Measurements from ENCODE around the gene HIF1A.
A peak's percentile ranks its signal among the peaks of the same experiment; 100 is the strongest.
"Not testable (repeated sequence)": the region's sequence is repeated elsewhere in the genome, so short reads cannot be mapped to it uniquely, and the experiment has no call there.

The HIF1A gene

GRCh38 chr14:61675291-61675690 lies 20.0 kb upstream of the HIF1A start:
- no peak for DNase-seq

GRCh38 chr14:61677479-61677878 lies 17.8 kb upstream of the HIF1A start:
- peak; percentile 53 for DNase-seq

- no peak for DNase-seq
These were observed 16.3 kb upstream of the HIF1A start for GRCh38 chr14:61678975-61679374.

- DNase-seq = no peak
These were observed 13.9 kb upstream of the HIF1A start for GRCh38 chr14:61681413-61681812.

GRCh38 chr14:61683108-61683507 lies 12.2 kb upstream of the HIF1A start:
- DNase-seq = no peak

- no peak for DNase-seq
These were observed 5.3 kb upstream of the HIF1A start for GRCh38 chr14:61690039-61690438.

- peak; percentile 35 for DNase-seq
These were observed 4.3 kb upstream of the HIF1A start for GRCh38 chr14:61690982-61691381.

- DNase-seq = no peak
These were observed 3.8 kb upstream of the HIF1A start for GRCh38 chr14:61691495-61691894.

- DNase-seq = no peak
These were observed 1.3 kb upstream of the HIF1A start for GRCh38 chr14:61694039-61694438.

GRCh38 chr14:61695695-61696527 lies 598 bp downstream of the HIF1A start:
- peak; percentile 67 for DNase-seq

GRCh38 chr14:61696753-61697318 lies 1.5 kb downstream of the HIF1A start:
- no peak for DNase-seq

GRCh38 chr14:61698206-61698980 lies 3.1 kb downstream of the HIF1A start:
- DNase-seq = peak; percentile 73

- no peak for DNase-seq
These were observed 3.7 kb downstream of the HIF1A start for GRCh38 chr14:61699027-61699426.

- DNase-seq = no peak
These were observed 5.0 kb downstream of the HIF1A start for GRCh38 chr14:61700104-61700886.

- DNase-seq = no peak
These were observed 6.6 kb downstream of the HIF1A start for GRCh38 chr14:61701946-61702345.

- DNase-seq = no peak
These were observed 8.2 kb downstream of the HIF1A start for GRCh38 chr14:61703342-61704129.

GRCh38 chr14:61704554-61704953 lies 9.2 kb downstream of the HIF1A start:
- no peak for DNase-seq

GRCh38 chr14:61705017-61705416 lies 9.7 kb downstream of the HIF1A start:
- DNase-seq = no peak

GRCh38 chr14:61706096-61706690 lies 10.9 kb downstream of the HIF1A start:
- DNase-seq = no peak

- DNase-seq = not testable (repeated sequence)
These were observed 12.5 kb downstream of the HIF1A start for GRCh38 chr14:61707774-61708173.

- DNase-seq = not testable (repeated sequence)
These were observed 13.4 kb downstream of the HIF1A start for GRCh38 chr14:61708693-61709092.

Data from hematopoietic multipotent progenitor cell treated with erythropoietin and hydrocortisone succinate and interleukin-3 and kit ligand, for 4 days (in vitro differentiated cells).